HG02840 (cell line): ENCODE data around the gene PLXNA4.

ENCODE experiments used
- ATAC-seq: cut with Tn5 transposase; IDR thresholded peaks from one replicate; pipeline ENCODE4 v1.9.1; 2021; ENCODE audit warnings: mild to moderate bottlenecking, moderate library complexity, moderate number of reproducible peaks; ENCODE audit not compliant: unreplicated experiment, low FRiP score

Gene PLXNA4

DNA sequence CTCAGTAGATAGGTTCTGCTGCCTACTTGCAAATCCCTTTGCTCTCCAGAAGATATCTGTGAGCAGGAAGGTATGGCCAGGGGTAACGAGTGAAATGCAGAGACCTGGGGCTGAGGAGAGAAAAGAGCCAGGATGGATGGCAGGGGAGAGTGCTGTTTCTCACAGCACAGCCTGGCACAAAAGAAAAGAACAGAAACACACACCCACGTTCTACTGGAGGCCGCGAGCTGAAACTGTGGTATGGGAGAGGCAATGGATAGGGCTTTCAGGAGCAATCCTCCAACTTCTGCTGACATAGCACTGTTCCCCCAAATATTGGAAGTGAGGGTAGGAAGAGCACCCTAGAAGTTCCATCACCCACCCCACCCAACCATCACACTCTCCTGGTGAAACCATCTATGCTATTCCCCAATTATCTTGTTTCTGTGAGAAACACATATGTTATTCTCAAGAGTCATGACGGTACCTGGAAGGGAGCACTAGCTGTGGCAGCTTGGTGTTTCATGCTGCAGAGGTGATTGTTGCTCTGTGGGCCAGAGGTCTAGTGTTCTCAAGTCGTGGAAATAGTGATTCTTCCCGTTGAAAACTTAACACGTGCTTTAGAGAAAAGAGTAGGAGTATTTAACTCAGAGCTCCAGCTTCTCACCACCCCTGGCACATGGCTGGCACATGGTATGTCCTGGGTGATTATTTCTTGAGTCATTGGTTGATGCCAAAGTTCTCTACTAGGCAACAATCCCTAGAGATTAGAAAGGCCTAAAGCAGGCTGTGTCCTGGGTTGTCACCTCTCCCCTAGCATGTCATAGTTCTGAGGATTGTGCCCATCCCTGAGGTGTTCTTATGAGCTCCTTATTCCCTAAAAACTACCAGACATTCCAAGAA lies 198.3 kb downstream of the PLXNA4 start:
- ATAC-seq: no peak

DNA sequence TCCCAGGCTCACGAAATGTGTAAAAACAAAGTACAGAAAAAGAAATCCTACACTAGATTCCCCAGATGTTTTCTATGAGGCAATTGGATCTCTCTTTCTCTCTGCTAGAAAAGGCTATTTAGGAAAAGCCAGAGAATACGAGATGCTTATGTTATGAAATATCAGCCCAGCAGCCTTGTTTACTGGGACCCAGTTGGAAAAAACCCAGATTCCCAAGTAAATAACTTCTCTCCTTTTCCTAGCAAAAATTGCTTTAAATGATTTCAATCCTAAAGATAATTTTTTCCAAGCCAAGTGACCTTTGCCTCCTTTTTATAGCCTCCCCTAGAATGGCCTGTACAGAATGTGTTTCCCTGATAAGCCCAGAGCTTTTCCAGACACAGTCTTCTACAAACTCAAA lies 199.3 kb downstream of the PLXNA4 start:
- no peak for ATAC-seq

DNA sequence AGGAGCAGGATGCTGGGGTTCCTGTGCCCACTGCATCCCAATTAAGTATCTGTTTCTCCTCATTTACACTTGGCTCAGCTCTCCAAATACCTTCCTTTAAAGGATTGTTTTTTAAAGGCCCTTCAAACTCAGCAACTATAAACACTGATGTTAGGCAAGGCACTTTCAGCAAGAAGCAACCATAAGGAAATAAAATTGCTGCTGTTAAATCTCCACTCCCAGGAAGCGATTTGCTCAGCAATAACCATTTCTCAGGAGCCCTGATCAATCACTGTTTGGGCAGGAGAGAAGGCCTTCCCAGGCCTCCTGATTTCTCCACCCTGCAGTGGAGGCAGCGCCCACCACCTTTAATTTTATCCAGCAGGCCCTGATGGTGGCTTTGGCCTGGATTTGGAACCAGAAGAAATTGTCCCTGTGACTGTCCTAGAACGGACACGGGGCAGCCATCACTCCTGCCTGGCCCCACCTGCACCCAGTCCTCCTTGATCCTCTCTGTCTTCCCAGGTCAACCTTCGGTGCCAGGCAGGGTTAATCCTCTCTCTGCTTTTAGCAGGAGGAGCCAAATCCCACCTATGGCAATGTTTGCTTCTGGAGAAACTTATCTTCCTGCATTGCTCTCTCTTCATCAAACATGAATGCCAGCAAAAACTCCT lies 199.8 kb downstream of the PLXNA4 start:
- ATAC-seq: no peak

DNA sequence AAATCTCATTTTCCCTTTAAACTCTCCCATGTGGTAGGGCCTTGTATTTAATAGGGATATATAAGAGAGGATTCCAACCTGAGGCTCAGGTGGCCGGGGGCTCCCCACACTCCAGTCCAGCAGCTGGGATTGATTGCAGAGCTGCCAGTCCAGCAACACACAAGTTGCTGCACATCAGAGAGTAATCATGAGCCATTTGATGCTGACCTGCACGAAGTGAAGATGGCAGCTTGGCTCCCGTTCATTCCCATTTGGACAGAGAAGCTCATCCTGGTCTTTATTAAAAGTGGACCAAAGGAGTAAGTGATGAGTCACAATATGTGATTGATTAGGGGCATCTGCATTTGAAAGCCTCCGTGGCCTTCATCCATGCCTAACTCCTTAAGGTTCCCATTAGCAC lies 202.4 kb downstream of the PLXNA4 start:
- ATAC-seq: no peak

DNA sequence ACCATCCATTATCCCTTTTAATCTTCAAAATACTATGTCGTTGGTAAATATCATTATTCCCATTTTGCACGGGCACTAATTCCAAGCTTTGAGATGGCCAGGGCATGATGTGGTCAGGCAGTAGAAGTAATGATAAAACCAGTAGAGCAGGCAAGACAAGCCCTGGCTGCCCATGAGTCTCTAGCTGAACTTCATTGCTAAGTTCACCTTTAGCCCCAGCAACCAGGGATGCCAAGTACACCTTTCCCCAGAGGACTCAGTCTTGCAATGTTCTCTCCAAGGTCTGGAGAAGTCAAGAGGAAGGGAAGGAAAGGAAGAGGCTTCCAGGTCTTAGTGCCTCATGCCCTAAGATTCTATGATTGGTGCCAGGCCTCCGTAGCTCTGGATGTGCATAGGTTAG lies 203.2 kb downstream of the PLXNA4 start:
- ATAC-seq: no peak

GRCh38 chr7:132371948-132372347 lies 204.3 kb downstream of the PLXNA4 start:
- ATAC-seq: no peak

DNA sequence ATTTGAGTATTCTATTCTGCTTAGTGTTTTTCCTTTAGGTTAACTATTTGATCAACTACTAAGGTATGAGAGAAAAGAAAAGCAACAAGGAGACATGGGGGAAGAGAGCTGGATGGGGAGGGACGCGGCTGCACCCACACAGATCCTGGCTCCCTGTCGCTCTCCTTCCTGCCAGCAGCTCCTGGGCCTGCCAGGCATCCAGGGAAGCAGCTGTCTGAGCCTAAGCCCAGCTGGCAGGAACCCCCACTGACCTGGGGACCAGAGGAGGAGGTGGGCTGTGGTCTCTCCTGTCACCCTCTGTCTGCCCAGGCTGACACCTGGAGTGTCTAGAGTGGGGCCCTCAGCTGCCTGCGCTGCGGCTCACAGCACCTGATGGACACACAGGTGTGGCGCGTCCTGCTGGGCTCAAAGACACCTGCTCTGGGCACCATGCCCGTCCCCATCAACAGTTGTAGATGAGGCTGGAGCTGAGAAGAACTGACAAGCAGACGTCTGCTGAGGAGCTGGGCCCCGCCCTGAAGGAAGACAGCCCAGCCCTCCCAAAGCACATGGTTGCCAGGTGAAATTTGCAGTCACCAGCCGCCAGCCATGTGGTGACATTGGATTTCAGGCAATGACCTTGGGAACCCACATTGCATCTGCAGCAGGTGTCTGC lies 207.9 kb downstream of the PLXNA4 start:
- no peak for ATAC-seq

DNA sequence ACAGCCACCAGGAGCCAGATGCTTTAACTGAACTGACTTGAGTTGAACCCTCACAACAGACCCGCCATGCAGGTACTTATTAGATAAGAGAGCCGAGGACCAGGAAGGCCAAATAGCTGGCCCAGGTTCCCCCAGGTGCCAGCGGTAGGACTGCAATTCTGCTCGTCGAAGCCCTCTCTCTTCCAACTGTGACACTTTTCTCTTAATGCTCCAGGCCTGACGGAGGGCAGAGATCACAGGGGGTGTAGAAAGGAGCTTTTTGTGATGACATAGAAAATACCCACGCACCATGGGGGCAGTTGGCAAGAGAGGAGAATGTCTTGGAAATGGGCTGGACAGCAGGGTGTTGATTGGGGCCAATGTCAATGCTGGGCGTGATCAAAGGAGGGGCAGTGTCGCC lies 208.5 kb downstream of the PLXNA4 start:
- no peak for ATAC-seq

DNA sequence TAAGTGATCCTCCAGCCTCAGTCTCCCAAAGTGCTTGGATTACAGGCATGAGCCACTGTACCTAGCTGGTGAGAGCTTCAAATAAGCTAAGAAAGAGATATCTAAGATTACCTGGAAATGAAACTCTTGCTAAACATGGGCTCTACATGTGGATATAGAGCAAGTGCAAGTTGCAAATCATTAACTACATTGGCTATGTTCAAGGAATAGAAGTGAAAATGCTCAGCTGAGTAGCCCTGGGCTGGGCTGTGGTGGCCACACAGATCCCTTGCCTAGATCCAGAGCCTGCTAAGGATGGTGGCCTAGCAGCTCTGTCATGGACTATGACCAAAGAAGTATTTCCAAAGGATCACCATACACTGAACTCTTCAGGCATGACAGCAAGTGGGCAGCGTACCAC lies 209.3 kb downstream of the PLXNA4 start:
- ATAC-seq: no peak

DNA sequence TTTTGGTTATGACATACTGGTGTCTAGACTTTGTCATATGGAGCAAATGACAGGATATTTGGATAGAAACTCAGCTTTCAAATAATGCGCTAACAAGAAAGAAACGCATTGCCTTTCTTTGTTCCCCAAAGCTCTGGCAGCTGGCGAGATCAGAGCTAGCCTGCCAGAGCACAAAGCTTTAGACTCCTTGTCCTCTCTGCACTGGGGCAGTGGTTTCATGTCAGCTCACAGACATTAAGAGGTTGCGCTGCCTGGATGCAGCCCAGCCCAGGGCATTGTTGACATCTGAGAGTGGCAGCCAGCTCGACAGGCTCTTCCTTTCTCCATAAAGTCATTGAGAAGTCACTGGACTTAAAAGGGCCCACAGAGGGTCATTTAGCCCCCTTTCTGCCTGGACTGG lies 212.0 kb downstream of the PLXNA4 start:
- ATAC-seq: no peak

DNA sequence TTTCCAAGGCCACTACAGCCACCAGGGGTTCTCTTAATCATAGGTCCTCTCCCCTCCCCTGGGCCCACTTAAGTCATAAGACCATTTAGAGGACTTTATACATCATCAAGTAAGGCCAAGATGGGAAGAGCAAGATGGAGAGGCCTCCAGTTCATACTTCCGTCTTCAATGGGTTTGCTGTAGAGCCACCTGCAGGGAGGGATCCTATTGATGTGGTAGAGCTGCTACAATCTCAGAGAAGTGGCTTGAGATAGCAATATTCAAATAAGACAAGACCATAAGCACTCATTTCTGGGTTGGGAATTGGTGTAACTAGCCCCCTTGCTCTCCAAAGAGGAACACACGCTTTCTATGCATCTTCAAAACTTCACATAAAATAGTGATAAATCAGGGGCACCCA lies 214.2 kb downstream of the PLXNA4 start:
- no peak for ATAC-seq

DNA sequence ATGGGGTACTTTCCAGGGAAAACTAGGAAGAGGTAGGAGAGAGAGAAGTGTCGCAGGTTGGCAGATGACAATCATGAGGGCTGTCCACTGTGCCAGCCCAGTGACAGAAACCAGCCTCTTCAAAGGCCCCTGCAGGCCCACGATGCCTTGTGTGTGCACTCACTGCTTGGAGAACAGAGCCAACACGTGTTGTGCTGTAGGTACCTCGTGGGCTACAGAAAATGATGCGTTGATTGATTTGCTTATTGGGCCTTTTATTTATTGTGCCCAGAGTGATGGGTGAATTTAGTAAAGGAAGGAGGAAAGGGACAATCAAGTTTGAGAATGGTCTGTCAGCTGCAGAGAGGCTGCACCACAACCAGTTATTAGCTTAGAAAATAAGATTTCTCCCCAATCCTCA lies 215.1 kb downstream of the PLXNA4 start:
- ATAC-seq: no peak

- ATAC-seq: no peak
Measured at GRCh38 chr7:132359743-132360142, 216.5 kb downstream of the PLXNA4 start.

- ATAC-seq: no peak
Measured at GRCh38 chr7:132355048-132355447, 221.2 kb downstream of the PLXNA4 start.

DNA sequence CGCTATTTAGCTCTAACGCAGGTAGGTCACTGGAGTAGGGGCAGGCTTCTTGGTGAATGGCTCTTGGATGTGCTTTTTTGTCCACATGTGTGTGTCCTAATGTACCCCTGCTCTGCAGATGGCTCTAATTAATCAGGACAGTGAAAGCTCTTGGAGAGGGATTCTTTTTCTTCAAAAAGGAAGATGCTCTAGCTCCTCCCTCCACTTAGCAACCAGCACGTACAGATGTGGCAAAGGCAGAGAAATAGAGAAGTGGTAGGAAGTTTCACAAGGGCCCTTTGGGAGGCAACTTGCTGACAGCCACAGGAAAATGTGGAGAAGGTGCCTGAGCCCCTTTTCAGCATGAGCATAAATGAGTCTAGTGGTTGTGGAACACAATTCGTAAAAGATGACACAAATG lies 221.7 kb downstream of the PLXNA4 start:
- no peak for ATAC-seq

GRCh38 chr7:132353936-132354335 lies 222.3 kb downstream of the PLXNA4 start:
- no peak for ATAC-seq

GRCh38 chr7:132352800-132353199 lies 223.5 kb downstream of the PLXNA4 start:
- no peak for ATAC-seq

- no peak for ATAC-seq
Measured at GRCh38 chr7:132351954-132352499, 224.2 kb downstream of the PLXNA4 start.

DNA sequence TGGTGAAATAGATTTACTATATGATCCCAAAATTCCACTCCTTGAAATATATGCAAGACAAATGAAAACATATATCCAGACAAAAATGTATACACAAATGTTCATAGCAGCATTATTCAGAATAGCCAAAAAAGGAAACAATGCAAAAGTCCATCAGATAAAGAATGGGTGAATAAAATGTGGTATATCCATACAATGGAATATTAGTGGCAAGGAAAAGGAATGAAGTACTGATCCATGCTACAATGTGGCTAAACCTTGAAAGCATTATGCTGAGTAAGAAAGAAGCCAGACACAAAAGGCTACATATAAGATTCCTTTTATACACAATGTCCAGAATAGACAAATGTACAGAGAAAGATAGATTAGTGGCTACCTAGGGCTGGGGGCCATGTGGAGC lies 225.5 kb downstream of the PLXNA4 start:
- no peak for ATAC-seq

DNA sequence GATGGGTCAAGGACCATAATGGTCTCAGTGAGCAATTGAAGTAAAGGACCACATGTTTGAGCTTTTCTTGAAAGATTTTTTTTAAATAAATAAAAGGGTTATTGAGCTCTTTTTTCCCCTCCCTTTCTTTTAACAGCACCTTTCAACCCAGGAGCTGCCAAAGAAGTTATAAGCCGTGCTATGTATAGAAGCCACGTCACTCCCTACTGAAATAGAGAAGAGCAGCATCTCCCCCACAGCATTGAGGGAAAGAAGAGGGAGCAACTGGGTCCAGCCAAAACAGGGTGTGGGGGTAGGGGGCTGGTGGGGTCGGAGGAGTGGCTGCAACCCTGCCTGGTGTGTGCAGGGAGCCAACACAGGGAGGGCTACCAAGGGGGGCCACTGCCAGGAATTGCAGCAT lies 227.2 kb downstream of the PLXNA4 start:
- ATAC-seq: no peak

DNA sequence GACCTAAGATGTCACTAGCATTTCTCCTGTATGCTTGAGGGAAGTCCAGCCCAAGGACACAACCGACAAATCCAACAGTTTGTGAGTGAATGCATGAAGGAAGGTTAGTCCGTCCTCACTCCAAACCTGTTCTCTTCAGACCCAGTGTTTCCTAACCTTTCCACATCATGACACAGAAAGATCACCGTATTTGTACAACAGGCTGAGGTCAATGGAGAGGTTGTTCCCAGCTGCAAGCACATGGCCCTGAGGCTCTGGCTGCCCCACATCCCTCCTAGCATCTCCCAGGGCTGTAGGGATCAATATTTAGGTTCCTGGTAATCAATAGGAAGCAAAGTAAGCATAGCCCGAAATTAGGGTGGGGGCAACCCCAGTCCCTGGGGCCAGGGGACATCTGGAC lies 227.9 kb downstream of the PLXNA4 start:
- no peak for ATAC-seq
